GM12874 (cell line): ENCODE measurements around the gene CD40LG.

ENCODE experiments used
- TF ChIP-seq, protein P1 (sequence below): IDR thresholded peaks from 2 replicates; pipeline ENCODE4 v1.5.1; 2011; ENCODE audit warnings: low read depth, mild to moderate bottlenecking, control low read depth, low read length, moderate library complexity; ENCODE audit not compliant: insufficient read depth

The CD40LG gene

DNA sequence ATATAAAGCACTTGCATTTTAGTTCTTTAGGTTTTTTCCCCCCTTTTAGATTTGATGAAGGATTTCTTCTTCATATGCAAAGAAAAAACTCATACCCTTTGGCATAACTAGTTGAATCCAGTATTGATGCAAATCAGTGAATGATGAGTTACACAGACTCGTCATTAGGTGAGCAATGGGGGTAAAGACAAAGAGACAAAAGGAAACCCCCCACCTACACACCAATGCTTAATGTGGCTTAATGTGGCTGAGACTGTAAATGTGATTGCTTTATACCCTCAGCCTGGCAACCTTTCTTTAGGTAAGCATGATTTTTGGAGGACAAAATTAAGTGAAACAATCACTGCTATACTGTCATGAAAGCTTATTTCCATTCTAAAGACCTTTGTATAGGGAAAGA, 39.5 kb downstream of the CD40LG start:
- TF ChIP-seq, protein P1, sequence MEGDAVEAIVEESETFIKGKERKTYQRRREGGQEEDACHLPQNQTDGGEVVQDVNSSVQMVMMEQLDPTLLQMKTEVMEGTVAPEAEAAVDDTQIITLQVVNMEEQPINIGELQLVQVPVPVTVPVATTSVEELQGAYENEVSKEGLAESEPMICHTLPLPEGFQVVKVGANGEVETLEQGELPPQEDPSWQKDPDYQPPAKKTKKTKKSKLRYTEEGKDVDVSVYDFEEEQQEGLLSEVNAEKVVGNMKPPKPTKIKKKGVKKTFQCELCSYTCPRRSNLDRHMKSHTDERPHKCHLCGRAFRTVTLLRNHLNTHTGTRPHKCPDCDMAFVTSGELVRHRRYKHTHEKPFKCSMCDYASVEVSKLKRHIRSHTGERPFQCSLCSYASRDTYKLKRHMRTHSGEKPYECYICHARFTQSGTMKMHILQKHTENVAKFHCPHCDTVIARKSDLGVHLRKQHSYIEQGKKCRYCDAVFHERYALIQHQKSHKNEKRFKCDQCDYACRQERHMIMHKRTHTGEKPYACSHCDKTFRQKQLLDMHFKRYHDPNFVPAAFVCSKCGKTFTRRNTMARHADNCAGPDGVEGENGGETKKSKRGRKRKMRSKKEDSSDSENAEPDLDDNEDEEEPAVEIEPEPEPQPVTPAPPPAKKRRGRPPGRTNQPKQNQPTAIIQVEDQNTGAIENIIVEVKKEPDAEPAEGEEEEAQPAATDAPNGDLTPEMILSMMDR, result no peak

DNA sequence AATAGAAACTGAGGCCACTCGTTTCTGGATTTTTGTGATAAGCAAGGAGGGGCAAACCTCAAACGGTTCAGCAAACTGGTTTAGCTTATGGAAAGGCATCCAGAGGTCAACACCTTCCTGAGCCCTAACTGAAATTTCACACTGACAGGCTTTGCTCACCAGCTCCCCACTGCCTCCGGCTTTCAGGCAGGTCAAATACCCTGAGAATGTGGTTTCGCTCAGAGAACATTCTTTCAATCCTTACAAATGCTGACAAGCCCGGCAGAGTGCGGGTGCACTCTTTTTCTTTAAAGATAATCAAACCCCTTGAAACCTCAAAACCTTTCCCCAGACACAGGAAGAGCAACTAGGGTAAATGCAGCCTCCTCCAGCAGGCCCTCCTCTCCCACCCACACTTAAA, 41.5 kb downstream of the CD40LG start:
- TF ChIP-seq, protein P1, result no peak

DNA sequence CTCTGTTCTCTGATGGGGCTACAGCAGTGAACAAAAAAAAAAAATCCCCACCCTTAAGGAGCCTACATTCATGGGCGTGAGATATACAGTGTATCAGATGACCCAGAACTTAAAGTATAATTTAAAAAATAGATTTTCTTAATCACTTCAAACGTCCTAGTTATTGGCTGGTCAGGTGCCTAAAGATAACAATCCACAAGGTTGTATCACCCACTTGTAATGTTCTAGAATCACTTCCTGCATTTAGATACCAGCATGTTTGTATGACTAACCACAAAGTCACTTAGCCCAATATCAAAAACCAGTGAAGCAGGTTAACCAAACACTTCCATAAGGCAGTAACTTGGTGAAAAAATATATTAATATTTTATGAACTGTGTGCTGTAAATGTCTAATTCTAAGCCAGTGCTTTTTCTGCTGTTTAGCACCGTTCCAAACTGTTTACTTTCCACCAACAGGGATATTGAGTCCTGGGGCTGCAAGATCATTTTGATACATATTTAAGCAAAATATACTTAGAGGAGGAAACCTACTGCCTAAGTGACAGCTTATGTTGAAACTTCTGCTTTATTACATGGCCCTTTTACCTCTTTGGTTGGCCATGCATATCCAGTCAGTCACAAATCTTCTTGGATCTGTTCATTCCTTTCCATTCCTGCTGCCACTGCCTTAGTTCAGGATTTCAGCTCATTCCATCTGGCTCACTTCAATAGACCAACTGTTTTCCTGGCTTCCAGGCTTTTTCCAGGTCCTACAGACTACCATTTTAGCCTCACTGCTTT, 43.3 kb downstream of the CD40LG start:
- TF ChIP-seq, protein P1, result no peak

DNA sequence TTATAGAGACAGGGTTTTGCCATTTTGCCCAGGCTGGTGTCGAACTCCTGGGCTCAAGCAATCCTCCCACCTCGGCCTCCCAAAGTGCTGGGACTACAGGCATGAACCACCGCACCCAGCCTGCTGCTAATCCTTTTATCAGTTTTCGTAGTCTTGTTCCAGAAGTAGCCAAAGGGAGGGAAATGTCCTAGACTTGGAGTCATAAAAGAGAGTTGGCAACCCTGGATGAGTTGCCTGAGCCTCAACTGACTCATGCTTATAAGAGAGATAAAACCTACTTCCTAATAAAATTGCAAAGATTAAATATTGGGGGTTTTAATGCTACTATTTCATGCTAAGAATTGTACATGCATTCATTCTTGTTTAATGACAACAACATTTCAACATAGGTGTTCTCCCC, 44.3 kb downstream of the CD40LG start:
- TF ChIP-seq, protein P1, result no peak

DNA sequence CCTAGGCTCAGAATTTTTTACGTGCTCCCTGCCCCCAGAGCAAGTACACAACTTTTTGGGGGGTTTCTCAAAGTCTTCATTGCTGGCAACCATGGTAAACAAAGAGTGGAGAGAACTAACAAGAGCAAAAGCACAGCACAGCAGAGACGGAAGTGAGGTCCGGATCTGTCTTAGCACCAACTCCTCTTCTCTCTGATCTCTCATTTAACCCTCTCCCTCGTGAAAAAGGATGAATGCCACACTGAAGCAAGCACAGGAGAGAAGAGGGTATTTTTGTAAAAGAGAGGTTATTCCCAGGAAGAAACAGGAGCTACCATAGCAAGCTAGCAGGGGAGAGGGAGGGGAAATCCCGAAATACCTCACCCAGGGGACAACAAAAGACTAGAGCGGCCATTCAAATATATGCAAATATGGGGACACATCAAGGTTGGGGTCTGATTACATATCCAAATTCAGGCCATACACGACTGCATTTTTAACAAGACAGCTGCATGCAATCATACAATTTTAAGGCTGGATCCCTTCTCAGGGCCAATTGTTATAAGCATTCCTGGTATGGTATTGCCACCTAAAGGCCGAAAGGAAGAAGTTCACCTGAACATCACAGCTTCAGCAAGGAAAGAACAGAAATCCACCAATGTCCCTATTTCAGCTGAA, 46.6 kb downstream of the CD40LG start:
- TF ChIP-seq, protein P1, result peak; percentile 49; the same call in 1 of the 2 replicates

DNA sequence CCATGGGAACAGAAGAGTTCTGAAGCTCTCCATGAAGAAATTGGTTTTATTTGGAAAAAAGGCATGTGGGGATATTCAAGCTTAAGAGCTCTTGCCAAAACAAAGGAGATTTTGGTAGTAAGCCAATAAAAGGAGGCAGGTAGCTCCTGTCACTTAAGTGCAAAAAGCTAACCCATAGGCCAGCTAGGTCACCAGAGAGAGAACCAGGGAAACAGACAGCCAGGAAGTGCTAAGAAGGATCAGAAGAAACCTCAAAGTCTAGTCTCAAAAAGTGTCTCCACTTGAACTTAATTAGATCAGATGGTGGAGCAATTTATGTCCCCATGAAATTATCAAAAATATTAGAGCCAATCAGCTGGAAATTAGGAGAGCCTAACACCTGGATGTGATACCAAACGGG, 49.2 kb downstream of the CD40LG start:
- TF ChIP-seq, protein P1, result no peak

DNA sequence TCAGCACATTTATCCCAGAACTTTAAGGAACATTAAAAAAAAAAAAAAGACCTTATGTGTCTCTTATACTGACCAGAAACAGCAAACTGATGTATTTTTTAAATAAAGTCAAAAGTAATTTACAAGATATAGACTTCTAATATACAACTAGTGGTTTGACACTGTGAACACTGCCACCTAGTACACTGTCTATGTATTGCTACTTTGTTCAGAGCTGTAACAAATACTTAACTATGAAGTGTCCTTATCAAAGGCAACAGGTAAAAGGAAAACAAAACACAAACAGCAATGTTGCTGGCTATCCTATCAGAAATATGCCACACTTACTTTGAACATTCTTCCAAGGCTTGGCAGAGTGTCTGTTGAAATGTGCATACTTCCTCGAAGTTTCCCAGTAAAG, 60.4 kb downstream of the CD40LG start:
- TF ChIP-seq, protein P1, result peak; percentile 26
